GM12872 (cell line): ENCODE measurements around the gene ARL5B.

Source experiments
- CTCF ChIP-seq: IDR thresholded peaks from 3 replicates; pipeline ENCODE4 v1.5.1; 2011; ENCODE audit warnings: low read depth, mild to moderate bottlenecking, low read length, moderate library complexity; ENCODE audit not compliant: insufficient read depth

The ARL5B gene

GRCh38 chr10:18665815-18666558 lies 6.8 kb downstream of the ARL5B start:
- TF ChIP-seq CTCF = no peak

GRCh38 chr10:18666810-18667209 lies 7.6 kb downstream of the ARL5B start:
- no peak for TF ChIP-seq CTCF

GRCh38 chr10:18668026-18668425 lies 8.8 kb downstream of the ARL5B start:
- no peak for TF ChIP-seq CTCF

GRCh38 chr10:18675086-18675801 lies 16.0 kb downstream of the ARL5B start:
- TF ChIP-seq CTCF = no peak

GRCh38 chr10:18680754-18681153 lies 21.5 kb downstream of the ARL5B start:
- TF ChIP-seq CTCF = no peak

- no peak for TF ChIP-seq CTCF
Measured at GRCh38 chr10:18681366-18681765, 22.1 kb downstream of the ARL5B start.

GRCh38 chr10:18681971-18682411 lies 22.8 kb downstream of the ARL5B start:
- no peak for TF ChIP-seq CTCF
